OCI-LY1 (cell line): ENCODE results near the gene AGXT2.
"Not testable (repeated sequence)": the region's sequence is repeated elsewhere in the genome, so short reads cannot be mapped to it uniquely, and the experiment has no call there.

ENCODE experiments used
- H2AFZ ChIP-seq: fragments of 200-600 bp; sonication (generic), shearing (Covaris generic); 2 replicates; pipeline ENCODE4 v1.6.0; 2014; ENCODE audit warnings: antibody characterized with exemption, mild to moderate bottlenecking, low read length
- H3F3A ChIP-seq: fragments of 200-600 bp; sonication (generic), shearing (Covaris generic); 2 replicates; pipeline ENCODE4 v1.6.0; 2014; ENCODE audit warnings: mild to moderate bottlenecking, antibody characterized with exemption, low read length, moderate library complexity; ENCODE audit not compliant: insufficient read depth
- H3K27ac ChIP-seq: fragments of 200-600 bp; sonication (generic); 2 replicates; pipeline ENCODE4 v1.5.1; 2014; ENCODE audit warnings: low read length, mixed run types, mild to moderate bottlenecking, low read depth; ENCODE audit not compliant: poor library complexity, severe bottlenecking
- H3K27me3 ChIP-seq: fragments of 200-600 bp; sonication (generic); 2 replicates; pipeline ENCODE4 v1.6.0; 2014; ENCODE audit warnings: antibody characterized with exemption, mild to moderate bottlenecking, low read length, moderate library complexity; ENCODE audit not compliant: insufficient read depth
- H3K36me3 ChIP-seq: fragments of 200-600 bp; sonication (generic); 2 replicates; pipeline ENCODE4 v1.6.1; 2014; ENCODE audit warnings: mild to moderate bottlenecking, antibody characterized with exemption, low read length, moderate library complexity, mixed read lengths; ENCODE audit not compliant: insufficient read depth
- H3K4me1 ChIP-seq: fragments of 200-600 bp; sonication (generic); 2 replicates; pipeline ENCODE4 v1.5.1; 2014; ENCODE audit warnings: mild to moderate bottlenecking, low read length, moderate library complexity; ENCODE audit not compliant: insufficient read depth, severe bottlenecking
- H3K4me2 ChIP-seq: fragments of 200-600 bp; sonication (generic), shearing (Covaris generic); 2 replicates; pipeline ENCODE4 v1.6.1; 2014; ENCODE audit warnings: low read length
- H3K4me3 ChIP-seq: fragments of 200-600 bp; sonication (generic); 2 replicates; pipeline ENCODE4 v1.5.1; 2014; ENCODE audit warnings: low read length, low read depth, mild to moderate bottlenecking, mixed read lengths; ENCODE audit not compliant: poor library complexity, severe bottlenecking
- H3K79me2 ChIP-seq: fragments of 200-600 bp; shearing (Covaris generic); 2 replicates; pipeline ENCODE4 v1.6.1; 2016; ENCODE audit warnings: mixed run types, low read length, mixed read lengths; ENCODE audit not compliant: insufficient read depth
- H3K9ac ChIP-seq: fragments of 200-600 bp; sonication (generic), shearing (Covaris generic); 2 replicates; pipeline ENCODE4 v1.6.1; 2014; ENCODE audit warnings: mild to moderate bottlenecking, low read length, mixed read lengths
- H3K9me2 ChIP-seq: fragments of 200-600 bp; sonication (generic), shearing (Covaris generic); 2 replicates; pipeline ENCODE4 v1.6.1; 2014; ENCODE audit warnings: low read depth, mild to moderate bottlenecking, low read length, mixed read lengths
- H3K9me3 ChIP-seq: fragments of 200-600 bp; shearing (Covaris generic); 2 replicates; pipeline ENCODE4 v1.6.1; 2014; ENCODE audit warnings: low read length, mixed read lengths
- H4K20me1 ChIP-seq: fragments of 200-600 bp; sonication (generic), shearing (Covaris generic); 2 replicates; pipeline ENCODE4 v1.6.0; 2016; ENCODE audit warnings: mild to moderate bottlenecking, low read length; ENCODE audit not compliant: insufficient read depth
- CTCF ChIP-seq: fragments of 200-600 bp; sonication (generic), shearing (Covaris generic); IDR thresholded peaks from 2 replicates; pipeline ENCODE4 v1.5.1; 2017; ENCODE audit warnings: mild to moderate bottlenecking, antibody characterized with exemption, low read length, moderate library complexity, mixed read lengths
- EZH2 ChIP-seq: fragments of 200-600 bp; sonication (generic), shearing (Covaris generic); IDR thresholded peaks from 2 replicates; pipeline ENCODE4 v1.8.0; 2017; ENCODE audit warnings: borderline replicate concordance, mixed run types, mild to moderate bottlenecking, antibody characterized with exemption, low read length, moderate library complexity, mixed read lengths

Gene AGXT2

GRCh38 chr5:34976347-34976746 lies 71.4 kb downstream of the AGXT2 start:
- Histone ChIP-seq H3K36me3 (no peaks in the 10 kb centered on the region), H3K9me2 (no peaks in the 10 kb centered on the region), H3K9ac (no peak overlapping the region), H2AFZ (no peak overlapping the region), H3K27ac (no peak overlapping the region), H4K20me1 (no peaks in the 10 kb centered on the region), H3K79me2 (no peaks in the 10 kb centered on the region), H3K4me2 (no peak overlapping the region), H3K4me1 (no peaks in the 10 kb centered on the region), H3K4me3 (no peak overlapping the region), H3F3A (no peaks in the 10 kb centered on the region), H3K9me3 (no peaks in the 10 kb centered on the region), H3K27me3 (no peaks in the 10 kb centered on the region)
- TF ChIP-seq EZH2 (no peak), CTCF (no peak)

- H3K27ac ChIP-seq, H3K4me3 ChIP-seq, H3K9me3 ChIP-seq, H2AFZ ChIP-seq, H3K4me1 ChIP-seq, H4K20me1 ChIP-seq, H3K9ac ChIP-seq, H3K27me3 ChIP-seq, H3K79me2 ChIP-seq, H3K4me2 ChIP-seq, H3K9me2 ChIP-seq, H3K36me3 ChIP-seq, H3F3A ChIP-seq: not testable (repeated sequence)
Observed at GRCh38 chr5:34971655-34972054, 76.1 kb downstream of the AGXT2 start.

GRCh38 chr5:34970552-34970951 lies 77.2 kb downstream of the AGXT2 start:
- no peak overlapping the region for H2AFZ ChIP-seq
- no peak overlapping the region for H3K4me2 ChIP-seq
- H3K9me2 ChIP-seq, result no peaks in the 10 kb centered on the region
- no peaks in the 10 kb centered on the region for H4K20me1 ChIP-seq
- peaks cover 5% of the 10 kb centered on the region; the same call in 1 of the 2 replicates for H3K9me3 ChIP-seq
- TF ChIP-seq EZH2, result no peak
- TF ChIP-seq CTCF, result no peak
- H3F3A ChIP-seq, result no peaks in the 10 kb centered on the region
- H3K27me3 ChIP-seq, result no peaks in the 10 kb centered on the region
- H3K4me3 ChIP-seq, result no peak overlapping the region
- H3K79me2 ChIP-seq, result no peaks in the 10 kb centered on the region
- no peaks in the 10 kb centered on the region for H3K36me3 ChIP-seq
- H3K9ac ChIP-seq, result no peak overlapping the region
- no peak overlapping the region for H3K27ac ChIP-seq
- no peaks in the 10 kb centered on the region for H3K4me1 ChIP-seq

- H3K4me3 ChIP-seq, result no peak overlapping the region
- no peak overlapping the region for H3K4me2 ChIP-seq
- H3K79me2 ChIP-seq, result no peaks in the 10 kb centered on the region
- H4K20me1 ChIP-seq, result no peaks in the 10 kb centered on the region
- no peak overlapping the region for H3K27ac ChIP-seq
- no peak overlapping the region for H3K9ac ChIP-seq
- H2AFZ ChIP-seq, result no peak overlapping the region
- H3K4me1 ChIP-seq, result no peaks in the 10 kb centered on the region
- H3F3A ChIP-seq, result no peaks in the 10 kb centered on the region
- H3K9me2 ChIP-seq, result no peaks in the 10 kb centered on the region
- H3K9me3 ChIP-seq, result peaks cover 5% of the 10 kb centered on the region; the same call in 1 of the 2 replicates
- H3K27me3 ChIP-seq, result no peaks in the 10 kb centered on the region
- TF ChIP-seq EZH2 (no peak), CTCF (no peak)
- no peaks in the 10 kb centered on the region for H3K36me3 ChIP-seq
Observed at GRCh38 chr5:34968258-34968657, 79.5 kb downstream of the AGXT2 start.
